GM21423 (cell line): ENCODE data around the gene IRS2.
"Not testable (repeated sequence)": the region's sequence is repeated elsewhere in the genome, so short reads cannot be mapped to it uniquely, and the experiment has no call there.

Experiments
- ATAC-seq: cut with Tn5 transposase; IDR thresholded peaks from one replicate; pipeline ENCODE4 v1.9.1; 2021; ENCODE audit warnings: mild to moderate bottlenecking, moderate library complexity; ENCODE audit not compliant: unreplicated experiment

IRS2 gene

GRCh38 chr13:109733550-109733949 is 52.8 kb downstream of the IRS2 start:
- ATAC-seq: no peak

GRCh38 chr13:109732470-109733170 is 53.8 kb downstream of the IRS2 start:
- ATAC-seq: not testable (repeated sequence)

GRCh38 chr13:109730812-109731335 is 55.5 kb downstream of the IRS2 start:
- no peak for ATAC-seq

GRCh38 chr13:109728791-109729731 is 57.3 kb downstream of the IRS2 start:
- no peak for ATAC-seq

GRCh38 chr13:109728061-109728460 is 58.3 kb downstream of the IRS2 start:
- ATAC-seq: no peak

GRCh38 chr13:109727251-109727650 is 59.1 kb downstream of the IRS2 start:
- ATAC-seq: no peak

GRCh38 chr13:109725995-109726637 is 60.3 kb downstream of the IRS2 start:
- ATAC-seq: no peak

GRCh38 chr13:109725297-109725696 is 61.1 kb downstream of the IRS2 start:
- ATAC-seq: no peak

GRCh38 chr13:109724603-109725002 is 61.8 kb downstream of the IRS2 start:
- ATAC-seq: no peak

- ATAC-seq: no peak
Measured at GRCh38 chr13:109723046-109723445, 63.3 kb downstream of the IRS2 start.

GRCh38 chr13:109722068-109722467 is 64.3 kb downstream of the IRS2 start:
- ATAC-seq: no peak

- ATAC-seq: no peak
Measured at GRCh38 chr13:109720758-109721184, 65.6 kb downstream of the IRS2 start.

- no peak for ATAC-seq
Measured at GRCh38 chr13:109719962-109720646, 66.3 kb downstream of the IRS2 start.

GRCh38 chr13:109718726-109719125 is 67.7 kb downstream of the IRS2 start:
- no peak for ATAC-seq

GRCh38 chr13:109717686-109718085 is 68.7 kb downstream of the IRS2 start:
- no peak for ATAC-seq

GRCh38 chr13:109715902-109716301 is 70.5 kb downstream of the IRS2 start:
- no peak for ATAC-seq

GRCh38 chr13:109713681-109714080 is 72.7 kb downstream of the IRS2 start:
- no peak for ATAC-seq

GRCh38 chr13:109712124-109712722 is 74.2 kb downstream of the IRS2 start:
- ATAC-seq: no peak

- ATAC-seq: no peak
Measured at GRCh38 chr13:109707742-109708617, 78.4 kb downstream of the IRS2 start.
